ENCODE results near the gene CELF1.

GRCh38 chr11:47593934-47594855 lies 41.3 kb upstream of the CELF1 start, which contains the start of gene C1QTNF4:
- no peak for TF ChIP-seq POLR2AphosphoS5 (IDR thresholded peaks at IDR 0.05)
- no peak for TF ChIP-seq CTCF (IDR thresholded peaks at IDR 0.05)
- no peak for TF ChIP-seq EP300 (IDR thresholded peaks at IDR 0.05; ENCODE audit: low read depth)
